Mesenchymal stem cell (in vitro differentiated cells and primary cell): ENCODE results near the gene ARRB2.

Experiments used
- DNase-seq: peaks from one replicate; pipeline ENCODE4 v3.0.0-alpha.2; 2013
- H2AFZ ChIP-seq: one replicate; pipeline ENCODE4 v1.6.1; 2013; ENCODE audit warnings: low read depth, mild to moderate bottlenecking, control low read depth, inconsistent platforms, low read length, moderate library complexity
- H2AK5ac ChIP-seq: 2 replicates; pipeline ENCODE4 v1.6.1; 2013; ENCODE audit warnings: low read length, moderate library complexity, mild to moderate bottlenecking, inconsistent platforms; ENCODE audit not compliant: severe bottlenecking
- H2BK120ac ChIP-seq: one replicate; pipeline ENCODE4 v1.6.1; 2013; ENCODE audit warnings: low read depth, mild to moderate bottlenecking, inconsistent platforms, low read length, moderate library complexity
- H2BK12ac ChIP-seq, 2 experiments: one replicate each; pipeline ENCODE4 v1.6.1; 2013; ENCODE audit warnings: inconsistent platforms in 2 of 2, low read length in 2 of 2, mild to moderate bottlenecking in 2 of 2, moderate library complexity in 2 of 2, control low read depth in 1 of 2
- H2BK15ac ChIP-seq: one replicate; pipeline ENCODE4 v1.6.1; 2013; ENCODE audit warnings: mild to moderate bottlenecking, low read depth, inconsistent platforms; ENCODE audit not compliant: poor library complexity, severe bottlenecking
- H2BK5ac ChIP-seq: 2 replicates; pipeline ENCODE4 v1.6.1; 2013; ENCODE audit warnings: low read depth, mild to moderate bottlenecking, low read length, control low read depth, inconsistent platforms; ENCODE audit not compliant: poor library complexity, severe bottlenecking
- H3K14ac ChIP-seq, 2 experiments: one replicate each; pipeline ENCODE4 v1.6.1; 2013; ENCODE audit warnings: inconsistent platforms in 2 of 2, low read length in 2 of 2, control low read depth in 1 of 2, mild to moderate bottlenecking in 1 of 2, moderate library complexity in 1 of 2
- H3K18ac ChIP-seq, 2 experiments: one replicate each; pipeline ENCODE4 v1.6.1; 2013; ENCODE audit warnings: inconsistent platforms in 2 of 2, low read length in 2 of 2, control low read depth in 1 of 2, low read depth in 1 of 2, mild to moderate bottlenecking in 1 of 2
- H3K23ac ChIP-seq, 2 experiments: one replicate each; pipeline ENCODE4 v1.6.1; 2013; ENCODE audit warnings: inconsistent platforms in 2 of 2, low read length in 2 of 2, mild to moderate bottlenecking in 2 of 2, moderate library complexity in 2 of 2, control low read depth in 1 of 2
- H3K27ac ChIP-seq: 2 replicates; pipeline ENCODE4 v1.5.1; 2013; ENCODE audit warnings: mild to moderate bottlenecking, moderate library complexity, low read length, control low read depth, inconsistent platforms; ENCODE audit not compliant: poor library complexity, severe bottlenecking
- H3K27me3 ChIP-seq, 2 experiments: 2 replicates each; pipeline versions ENCODE4 v1.6.1 to v1.7.0; 2013; ENCODE audit warnings: low read length in 2 of 2, mild to moderate bottlenecking in 2 of 2, moderate library complexity in 2 of 2, control low read depth in 1 of 2, inconsistent platforms in 1 of 2; ENCODE audit not compliant: control insufficient read depth in 1 of 2, insufficient read depth in 1 of 2
- H3K36me3 ChIP-seq, 2 experiments: 2 replicates each; pipeline versions ENCODE4 v1.6.1 to v1.7.0; 2013; ENCODE audit warnings: low read length in 2 of 2, control low read depth in 1 of 2, inconsistent platforms in 1 of 2, low read depth in 1 of 2, mild to moderate bottlenecking in 1 of 2; ENCODE audit not compliant: insufficient read depth in 2 of 2, control insufficient read depth in 1 of 2
- H3K4ac ChIP-seq, 2 experiments: one replicate each; pipeline ENCODE4 v1.6.1; 2013; ENCODE audit warnings: inconsistent platforms in 2 of 2, low read length in 2 of 2, mild to moderate bottlenecking in 2 of 2, moderate library complexity in 2 of 2, control low read depth in 1 of 2, low read depth in 1 of 2
- H3K4me1 ChIP-seq: 2 replicates; pipeline ENCODE4 v1.6.1; 2013; ENCODE audit warnings: low read depth, low read length, control low read depth; ENCODE audit not compliant: control insufficient read depth, insufficient read depth
- H3K4me2 ChIP-seq: 2 replicates; pipeline ENCODE4 v1.6.1; 2013; ENCODE audit warnings: low read length, mild to moderate bottlenecking, inconsistent platforms; ENCODE audit not compliant: poor library complexity, severe bottlenecking
- H3K4me3 ChIP-seq, 2 experiments: 2 replicates each; pipeline versions ENCODE4 v1.5.1 to v1.7.0; 2013; ENCODE audit warnings: low read length in 2 of 2, mild to moderate bottlenecking in 2 of 2, control low read depth in 1 of 2, low read depth in 1 of 2; ENCODE audit not compliant: insufficient read depth in 1 of 2
- H3K79me1 ChIP-seq: replicated peaks from 2 replicates; pipeline ENCODE4 v1.6.1; 2013; ENCODE audit warnings: mild to moderate bottlenecking, control low read depth, low read length, inconsistent platforms; ENCODE audit not compliant: poor library complexity, severe bottlenecking
- H3K9ac ChIP-seq: 2 replicates; pipeline ENCODE4 v1.7.0; 2013; ENCODE audit warnings: mild to moderate bottlenecking, low read length, moderate library complexity
- H3K9me3 ChIP-seq: 2 replicates; pipeline ENCODE4 v1.7.0; 2013; ENCODE audit warnings: mild to moderate bottlenecking, low read length; ENCODE audit not compliant: control insufficient read depth
- H4K8ac ChIP-seq: one replicate; pipeline ENCODE4 v1.6.1; 2013; ENCODE audit warnings: inconsistent platforms, mild to moderate bottlenecking, low read length, moderate library complexity
- H4K91ac ChIP-seq: one replicate; pipeline ENCODE4 v1.6.1; 2013; ENCODE audit warnings: mild to moderate bottlenecking, low read length, inconsistent platforms
- WGBS: methylation state at CpG from one replicate; pipeline ENCODE4 v1.1.7; 2013; ENCODE audit warnings: mixed read lengths; 5-methylcytosine and 5-hydroxymethylcytosine counted together

The ARRB2 gene

GRCh38 chr17:4715063-4715744 is 4.8 kb downstream of the ARRB2 start:
- Histone ChIP-seq H3K9ac (no peak overlapping the region), H3K79me1 (peaks cover 9% of the 10 kb centered on the region), H2AK5ac (no peak overlapping the region), H3K4me3 (no peak overlapping the region), H4K91ac (no peak overlapping the region), H4K8ac (no peak overlapping the region), H3K4me1 (peaks cover 10% of the 10 kb centered on the region), H3K36me3 (peaks cover 8 to 38% of the 10 kb centered on the region in 2 experiments), H3K27me3 (no peaks in the 10 kb centered on the region), H3K9me3 (no peaks in the 10 kb centered on the region), H2AFZ (no peak overlapping the region), H3K23ac (no peak overlapping the region), H2BK120ac (no peak overlapping the region), H2BK15ac (no peak overlapping the region), H3K4ac (no peak overlapping the region), H2BK5ac (no peak overlapping the region), H3K27ac (no peak overlapping the region), H3K18ac (no peak overlapping the region), H2BK12ac (no peak overlapping the region), H3K4me2 (no peak overlapping the region), H3K14ac (no peak overlapping the region)
- WGBS, result 82% methylated on average over 11 of the region's 11 CpGs
- DNase-seq, result no peak

- no peak overlapping the region for H3K27ac ChIP-seq
- no peaks in the 10 kb centered on the region for H3K9me3 ChIP-seq
- peaks cover 7% of the 10 kb centered on the region for H3K79me1 ChIP-seq
- no peak overlapping the region for H2AK5ac ChIP-seq
- no peak overlapping the region for H2AFZ ChIP-seq
- 99% methylated on average over 10 of the region's 10 CpGs for WGBS
- H2BK12ac ChIP-seq, result no peak overlapping the region
- H3K4me3 ChIP-seq, result no peak overlapping the region
- H3K4ac ChIP-seq, result no peak overlapping the region
- no peak overlapping the region for H3K9ac ChIP-seq
- H3K18ac ChIP-seq, result no peak overlapping the region
- DNase-seq, result no peak
- no peaks in the 10 kb centered on the region for H3K27me3 ChIP-seq
- no peak overlapping the region for H3K14ac ChIP-seq
- H2BK120ac ChIP-seq, result no peak overlapping the region
- no peak overlapping the region for H4K8ac ChIP-seq
- no peak overlapping the region for H4K91ac ChIP-seq
- H2BK5ac ChIP-seq, result no peak overlapping the region
- no peak overlapping the region for H3K4me2 ChIP-seq
- peaks cover 5% of the 10 kb centered on the region for H3K4me1 ChIP-seq
- no peak overlapping the region for H2BK15ac ChIP-seq
- peaks cover 8 to 38% of the 10 kb centered on the region in 2 experiments for H3K36me3 ChIP-seq
- H3K23ac ChIP-seq, result no peak overlapping the region
These were observed 5.6 kb downstream of the ARRB2 start for GRCh38 chr17:4716081-4716480.

- H3K27ac ChIP-seq, result no peak overlapping the region
- 93% methylated on average over 16 of the region's 17 CpGs for WGBS
These were observed 7.4 kb downstream of the ARRB2 start for GRCh38 chr17:4717791-4718190.

GRCh38 chr17:4718276-4718675 is 7.8 kb downstream of the ARRB2 start:
- H3K27ac ChIP-seq, result no peak overlapping the region
- no peak overlapping the region for H4K91ac ChIP-seq
- no peak overlapping the region for H3K4ac ChIP-seq
- no peak overlapping the region for H3K4me3 ChIP-seq
- no peak overlapping the region for H2BK120ac ChIP-seq
- no peak overlapping the region for H2BK12ac ChIP-seq
- no peak overlapping the region for H3K23ac ChIP-seq
- WGBS, result 96% methylated on average over 9 of the region's 13 CpGs
- no peak overlapping the region for H3K9ac ChIP-seq
- peaks cover 6% of the 10 kb centered on the region for H3K4me1 ChIP-seq
- no peak overlapping the region for H3K18ac ChIP-seq
- H3K14ac ChIP-seq, result no peak overlapping the region
- H2BK5ac ChIP-seq, result no peak overlapping the region
- no peak for DNase-seq
- no peak overlapping the region for H4K8ac ChIP-seq
- H2AK5ac ChIP-seq, result no peak overlapping the region
- H3K4me2 ChIP-seq, result no peak overlapping the region
- no peaks in the 10 kb centered on the region for H3K79me1 ChIP-seq
- no peak overlapping the region for H2AFZ ChIP-seq
- H3K27me3 ChIP-seq, result no peaks in the 10 kb centered on the region
- peaks cover 8 to 42% of the 10 kb centered on the region in 2 experiments for H3K36me3 ChIP-seq
- H2BK15ac ChIP-seq, result no peak overlapping the region
- no peaks in the 10 kb centered on the region for H3K9me3 ChIP-seq

More at GRCh38 chr17:4717791-4718190, 7.4 kb downstream of the ARRB2 start:
- no peak for DNase-seq
- H2BK5ac ChIP-seq, result no peak overlapping the region
- H3K9ac ChIP-seq, result no peak overlapping the region
- no peak overlapping the region for H3K4me2 ChIP-seq
- H3K4me3 ChIP-seq, result no peak overlapping the region
- no peak overlapping the region for H2BK12ac ChIP-seq
- H2BK120ac ChIP-seq, result no peak overlapping the region
- no peaks in the 10 kb centered on the region for H3K27me3 ChIP-seq
- no peak overlapping the region for H2AK5ac ChIP-seq
- no peak overlapping the region for H2BK15ac ChIP-seq
- H3K79me1 ChIP-seq, result no peaks in the 10 kb centered on the region
- no peak overlapping the region for H4K91ac ChIP-seq
- no peak overlapping the region for H3K14ac ChIP-seq
- peaks cover 8 to 42% of the 10 kb centered on the region in 2 experiments for H3K36me3 ChIP-seq
- no peak overlapping the region for H4K8ac ChIP-seq
- H2AFZ ChIP-seq, result no peak overlapping the region
- H3K18ac ChIP-seq, result no peak overlapping the region
- H3K9me3 ChIP-seq, result no peaks in the 10 kb centered on the region
- no peak overlapping the region for H3K4ac ChIP-seq
- H3K4me1 ChIP-seq, result peaks cover 6% of the 10 kb centered on the region
- H3K23ac ChIP-seq, result no peak overlapping the region
